HL-60 (cell line): Measurements from ENCODE around the gene EBI3.
A peak's percentile ranks its signal among the peaks of the same experiment; 100 is the strongest.

Source experiments
- DNase-seq, 2 experiments: peaks; one replicate each; pipeline ENCODE4 v3.0.0-alpha.2; 2010 to 2020; ENCODE audit warnings: low read depth in 1 of 2, low spot score in 1 of 2
- H3K27ac ChIP-seq: fragments of 250-450 bp; sonication (Bioruptor Pico); replicated peaks from 2 replicates; pipeline ENCODE4 v1.5.1; 2020; ENCODE audit warnings: mild to moderate bottlenecking, moderate library complexity
- H3K27me3 ChIP-seq: fragments of 250-450 bp; sonication (Bioruptor Pico); 2 replicates; pipeline ENCODE4 v1.5.1; 2021; ENCODE audit warnings: mild to moderate bottlenecking, moderate library complexity; ENCODE audit not compliant: insufficient read depth, poor library complexity, severe bottlenecking
- H3K4me3 ChIP-seq: replicated peaks from 2 replicates; pipeline ENCODE4 v1.5.1; 2011; ENCODE audit warnings: mild to moderate bottlenecking, control low read depth, low read length; ENCODE audit not compliant: insufficient read depth
- GABPA ChIP-seq: IDR thresholded peaks from 2 replicates; pipeline ENCODE4 v1.6.1; 2012; ENCODE audit warnings: low read depth
- POLR2AphosphoS5 ChIP-seq: IDR thresholded peaks from 2 replicates; pipeline ENCODE4 v1.6.1; 2012; ENCODE audit warnings: low read depth
- SPI1 ChIP-seq: IDR thresholded peaks from 2 replicates; pipeline ENCODE4 v1.6.1; 2012; ENCODE audit warnings: low read depth, mild to moderate bottlenecking, borderline replicate concordance
- TF ChIP-seq, protein P1 (sequence below): IDR thresholded peaks from 2 replicates; pipeline ENCODE4 v1.6.1; 2012; ENCODE audit warnings: low read depth; ENCODE audit not compliant: insufficient replicate concordance
- TF ChIP-seq, protein P2 (sequence below): IDR thresholded peaks from one replicate; pipeline ENCODE4 v1.5.1; 2011; ENCODE audit warnings: low read length, control low read depth, inconsistent platforms; ENCODE audit not compliant: insufficient read depth

EBI3 gene

DNA sequence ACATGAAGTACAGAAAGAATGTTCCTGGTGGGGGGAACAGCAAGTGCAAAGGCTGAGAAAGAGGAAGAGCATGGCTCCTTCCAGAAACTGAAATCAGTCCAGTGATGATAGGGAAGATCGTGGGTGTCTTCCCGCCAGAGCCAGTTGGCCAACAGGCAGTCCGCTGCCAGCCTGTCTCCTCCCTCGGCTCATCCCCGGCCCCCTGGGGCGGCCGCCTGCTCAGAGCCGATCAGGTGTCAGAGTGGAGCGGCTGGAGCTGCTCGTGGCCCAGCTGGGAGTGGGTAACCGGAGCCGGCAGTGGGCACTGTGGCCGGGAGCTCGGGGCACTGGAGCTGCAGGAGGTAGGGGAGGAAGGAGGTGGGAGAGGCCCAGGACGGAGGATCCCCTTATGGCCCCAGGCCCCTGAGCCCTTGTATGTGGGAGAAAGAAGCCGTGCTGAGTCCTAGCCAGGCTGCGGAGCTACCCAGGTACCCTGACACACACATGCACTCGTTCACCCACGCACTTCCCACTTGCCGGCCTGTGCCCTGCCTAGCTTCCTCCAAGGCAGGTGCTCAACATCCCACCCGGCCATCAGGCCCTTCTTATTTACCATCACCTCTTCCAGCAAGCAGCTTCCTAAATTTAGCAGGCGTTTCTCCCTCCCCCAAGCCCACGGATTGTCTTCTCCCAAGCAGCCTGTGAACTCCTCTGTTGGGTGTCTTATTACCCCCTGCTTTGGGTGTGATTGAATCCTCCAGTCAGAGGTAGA is 45.2 kb upstream of the EBI3 start:
- Histone ChIP-seq H3K27me3 (no peaks in the 10 kb centered on the region), H3K4me3 (no peak overlapping the region), H3K27ac (no peak overlapping the region)
- DNase-seq: peak in 1 of 2 experiments; percentile 24
- peak; percentile 51 for TF ChIP-seq SPI1
- no peak for TF ChIP-seq POLR2AphosphoS5

DNA sequence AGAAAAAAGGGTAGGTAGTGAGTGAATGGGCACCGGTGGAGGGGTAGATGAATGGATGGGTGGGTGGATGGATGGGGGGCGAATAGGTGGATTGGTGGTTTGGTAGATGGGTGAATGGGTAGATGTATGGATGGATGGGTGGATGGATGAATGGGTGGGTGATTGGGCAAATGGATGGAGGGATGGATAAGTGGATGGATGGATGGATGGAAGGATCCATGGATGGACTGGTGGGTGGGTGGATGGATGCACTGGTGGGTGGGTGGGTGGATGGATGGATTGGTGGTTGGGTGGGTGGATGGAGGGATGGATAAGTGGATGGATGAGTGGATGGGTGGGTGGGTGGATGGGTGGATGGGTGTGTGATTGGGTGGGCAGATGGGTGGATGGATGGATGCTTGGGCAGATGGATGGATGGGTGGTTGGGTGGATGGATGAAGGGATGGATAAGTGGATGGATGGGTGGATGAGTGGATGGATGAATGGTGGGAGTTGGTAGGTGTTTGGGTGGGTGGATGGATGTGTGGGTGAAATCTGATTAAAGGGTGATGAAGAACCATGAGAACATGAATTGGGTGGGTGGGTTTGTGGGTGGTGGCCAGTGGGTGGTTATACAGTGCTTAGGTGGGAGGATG is 44.5 kb upstream of the EBI3 start:
- no peak for DNase-seq
- H3K27me3 ChIP-seq: no peaks in the 10 kb centered on the region
- TF ChIP-seq GABPA (no peak), POLR2AphosphoS5 (no peak), SPI1 (no peak)
- TF ChIP-seq, protein P1, sequence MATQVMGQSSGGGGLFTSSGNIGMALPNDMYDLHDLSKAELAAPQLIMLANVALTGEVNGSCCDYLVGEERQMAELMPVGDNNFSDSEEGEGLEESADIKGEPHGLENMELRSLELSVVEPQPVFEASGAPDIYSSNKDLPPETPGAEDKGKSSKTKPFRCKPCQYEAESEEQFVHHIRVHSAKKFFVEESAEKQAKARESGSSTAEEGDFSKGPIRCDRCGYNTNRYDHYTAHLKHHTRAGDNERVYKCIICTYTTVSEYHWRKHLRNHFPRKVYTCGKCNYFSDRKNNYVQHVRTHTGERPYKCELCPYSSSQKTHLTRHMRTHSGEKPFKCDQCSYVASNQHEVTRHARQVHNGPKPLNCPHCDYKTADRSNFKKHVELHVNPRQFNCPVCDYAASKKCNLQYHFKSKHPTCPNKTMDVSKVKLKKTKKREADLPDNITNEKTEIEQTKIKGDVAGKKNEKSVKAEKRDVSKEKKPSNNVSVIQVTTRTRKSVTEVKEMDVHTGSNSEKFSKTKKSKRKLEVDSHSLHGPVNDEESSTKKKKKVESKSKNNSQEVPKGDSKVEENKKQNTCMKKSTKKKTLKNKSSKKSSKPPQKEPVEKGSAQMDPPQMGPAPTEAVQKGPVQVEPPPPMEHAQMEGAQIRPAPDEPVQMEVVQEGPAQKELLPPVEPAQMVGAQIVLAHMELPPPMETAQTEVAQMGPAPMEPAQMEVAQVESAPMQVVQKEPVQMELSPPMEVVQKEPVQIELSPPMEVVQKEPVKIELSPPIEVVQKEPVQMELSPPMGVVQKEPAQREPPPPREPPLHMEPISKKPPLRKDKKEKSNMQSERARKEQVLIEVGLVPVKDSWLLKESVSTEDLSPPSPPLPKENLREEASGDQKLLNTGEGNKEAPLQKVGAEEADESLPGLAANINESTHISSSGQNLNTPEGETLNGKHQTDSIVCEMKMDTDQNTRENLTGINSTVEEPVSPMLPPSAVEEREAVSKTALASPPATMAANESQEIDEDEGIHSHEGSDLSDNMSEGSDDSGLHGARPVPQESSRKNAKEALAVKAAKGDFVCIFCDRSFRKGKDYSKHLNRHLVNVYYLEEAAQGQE: no peak
- TF ChIP-seq, protein P2, sequence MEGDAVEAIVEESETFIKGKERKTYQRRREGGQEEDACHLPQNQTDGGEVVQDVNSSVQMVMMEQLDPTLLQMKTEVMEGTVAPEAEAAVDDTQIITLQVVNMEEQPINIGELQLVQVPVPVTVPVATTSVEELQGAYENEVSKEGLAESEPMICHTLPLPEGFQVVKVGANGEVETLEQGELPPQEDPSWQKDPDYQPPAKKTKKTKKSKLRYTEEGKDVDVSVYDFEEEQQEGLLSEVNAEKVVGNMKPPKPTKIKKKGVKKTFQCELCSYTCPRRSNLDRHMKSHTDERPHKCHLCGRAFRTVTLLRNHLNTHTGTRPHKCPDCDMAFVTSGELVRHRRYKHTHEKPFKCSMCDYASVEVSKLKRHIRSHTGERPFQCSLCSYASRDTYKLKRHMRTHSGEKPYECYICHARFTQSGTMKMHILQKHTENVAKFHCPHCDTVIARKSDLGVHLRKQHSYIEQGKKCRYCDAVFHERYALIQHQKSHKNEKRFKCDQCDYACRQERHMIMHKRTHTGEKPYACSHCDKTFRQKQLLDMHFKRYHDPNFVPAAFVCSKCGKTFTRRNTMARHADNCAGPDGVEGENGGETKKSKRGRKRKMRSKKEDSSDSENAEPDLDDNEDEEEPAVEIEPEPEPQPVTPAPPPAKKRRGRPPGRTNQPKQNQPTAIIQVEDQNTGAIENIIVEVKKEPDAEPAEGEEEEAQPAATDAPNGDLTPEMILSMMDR: no peak

DNA sequence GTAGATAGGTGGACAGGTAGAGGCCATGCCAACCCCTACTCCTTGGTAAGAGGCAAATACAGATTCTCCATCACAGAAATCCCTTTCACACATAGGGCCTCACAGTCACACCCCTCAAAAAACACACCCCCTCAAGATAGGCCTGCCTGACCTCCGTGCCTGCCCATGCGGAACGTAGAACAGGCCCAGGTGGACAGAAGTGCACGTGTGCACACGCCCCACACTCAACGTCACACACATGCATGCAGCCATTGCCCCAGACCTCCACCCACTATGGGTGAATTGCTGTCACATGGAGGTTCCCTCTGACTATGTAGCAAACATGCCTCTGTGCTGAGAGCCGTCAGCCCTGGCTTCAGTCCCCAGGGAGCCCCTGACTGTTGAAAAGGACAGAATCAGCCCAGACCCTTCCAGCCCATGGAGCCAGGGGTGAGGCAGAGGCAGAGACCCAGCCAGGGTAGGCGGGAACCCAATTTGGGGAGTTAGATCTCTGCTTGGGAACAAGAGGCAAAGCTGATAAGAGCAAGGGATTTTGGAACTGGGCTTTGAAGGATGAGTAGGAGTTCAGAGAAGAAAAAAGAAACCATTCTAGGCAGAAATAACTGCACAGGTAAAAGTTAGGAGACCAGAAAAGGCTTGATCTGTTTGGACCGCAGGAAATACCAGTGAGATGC is 43.8 kb upstream of the EBI3 start:
- no peak for DNase-seq
- Histone ChIP-seq H3K27me3 (no peaks in the 10 kb centered on the region), H3K27ac (no peak overlapping the region), H3K4me3 (no peak overlapping the region)
- TF ChIP-seq GABPA (no peak), POLR2AphosphoS5 (no peak), SPI1 (no peak)
- TF ChIP-seq, protein P1: no peak
- TF ChIP-seq, protein P2: no peak

More for the DNA sequence above, 44.5 kb upstream of the EBI3 start:
- Histone ChIP-seq H3K4me3 (no peak overlapping the region), H3K27ac (no peak overlapping the region)
